VCaP (cell line): Measurements from ENCODE around the gene GFM2.
A peak's percentile ranks its signal among the peaks of the same experiment; 100 is the strongest.

Source experiments
- H3K27ac ChIP-seq: fragments of 450-650 bp; 2 replicates; pipeline ENCODE4 v1.5.1; 2017
- TF ChIP-seq, protein P1 (sequence below): fragments of 450-650 bp; conservative IDR thresholded peaks from 2 replicates; pipeline ENCODE4 v1.5.1; 2017; ENCODE audit warnings: mild to moderate bottlenecking, moderate library complexity

GFM2 gene

DNA sequence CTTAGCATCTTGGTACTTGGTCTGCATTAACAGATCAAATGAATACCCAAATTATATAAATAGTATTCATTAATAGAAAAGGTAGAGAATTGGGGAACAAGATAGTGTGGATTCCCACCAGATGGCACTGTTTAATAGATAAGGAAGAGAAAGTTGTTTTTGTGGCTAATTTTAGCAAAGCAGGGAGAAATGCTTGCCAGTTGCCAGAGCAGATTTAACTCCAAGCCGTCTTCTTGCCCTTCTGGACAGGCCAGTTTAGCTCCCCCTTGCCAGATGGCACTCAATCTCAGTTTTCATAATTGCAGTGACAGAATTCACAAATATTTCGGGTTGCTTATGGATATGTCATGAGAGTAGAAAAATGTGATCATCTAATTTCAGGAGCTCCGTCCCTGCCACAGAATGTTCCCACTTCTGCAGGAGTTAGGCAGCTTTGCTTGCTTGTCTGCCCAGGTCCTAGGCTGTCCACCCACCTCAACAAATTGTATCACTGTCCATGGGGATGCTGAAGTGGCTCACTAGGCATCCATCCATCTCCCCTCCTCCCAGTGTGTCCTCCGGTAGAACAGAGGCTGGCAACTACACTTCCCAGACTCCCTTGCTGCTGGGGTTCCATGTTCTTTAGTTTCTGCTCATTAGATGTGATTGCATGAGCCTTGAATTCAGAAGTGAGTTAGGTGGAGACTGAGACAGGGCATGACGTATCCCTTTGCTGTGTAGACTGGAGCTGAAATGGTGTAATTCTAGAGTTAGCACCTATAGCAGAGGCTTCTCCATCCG lies 93.7 kb downstream of the GFM2 start:
- peak overlapping the region; percentile 29; the same call in 1 of the 2 replicates for H3K27ac ChIP-seq
- TF ChIP-seq, protein P1, sequence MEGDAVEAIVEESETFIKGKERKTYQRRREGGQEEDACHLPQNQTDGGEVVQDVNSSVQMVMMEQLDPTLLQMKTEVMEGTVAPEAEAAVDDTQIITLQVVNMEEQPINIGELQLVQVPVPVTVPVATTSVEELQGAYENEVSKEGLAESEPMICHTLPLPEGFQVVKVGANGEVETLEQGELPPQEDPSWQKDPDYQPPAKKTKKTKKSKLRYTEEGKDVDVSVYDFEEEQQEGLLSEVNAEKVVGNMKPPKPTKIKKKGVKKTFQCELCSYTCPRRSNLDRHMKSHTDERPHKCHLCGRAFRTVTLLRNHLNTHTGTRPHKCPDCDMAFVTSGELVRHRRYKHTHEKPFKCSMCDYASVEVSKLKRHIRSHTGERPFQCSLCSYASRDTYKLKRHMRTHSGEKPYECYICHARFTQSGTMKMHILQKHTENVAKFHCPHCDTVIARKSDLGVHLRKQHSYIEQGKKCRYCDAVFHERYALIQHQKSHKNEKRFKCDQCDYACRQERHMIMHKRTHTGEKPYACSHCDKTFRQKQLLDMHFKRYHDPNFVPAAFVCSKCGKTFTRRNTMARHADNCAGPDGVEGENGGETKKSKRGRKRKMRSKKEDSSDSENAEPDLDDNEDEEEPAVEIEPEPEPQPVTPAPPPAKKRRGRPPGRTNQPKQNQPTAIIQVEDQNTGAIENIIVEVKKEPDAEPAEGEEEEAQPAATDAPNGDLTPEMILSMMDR = peak; percentile 79

DNA sequence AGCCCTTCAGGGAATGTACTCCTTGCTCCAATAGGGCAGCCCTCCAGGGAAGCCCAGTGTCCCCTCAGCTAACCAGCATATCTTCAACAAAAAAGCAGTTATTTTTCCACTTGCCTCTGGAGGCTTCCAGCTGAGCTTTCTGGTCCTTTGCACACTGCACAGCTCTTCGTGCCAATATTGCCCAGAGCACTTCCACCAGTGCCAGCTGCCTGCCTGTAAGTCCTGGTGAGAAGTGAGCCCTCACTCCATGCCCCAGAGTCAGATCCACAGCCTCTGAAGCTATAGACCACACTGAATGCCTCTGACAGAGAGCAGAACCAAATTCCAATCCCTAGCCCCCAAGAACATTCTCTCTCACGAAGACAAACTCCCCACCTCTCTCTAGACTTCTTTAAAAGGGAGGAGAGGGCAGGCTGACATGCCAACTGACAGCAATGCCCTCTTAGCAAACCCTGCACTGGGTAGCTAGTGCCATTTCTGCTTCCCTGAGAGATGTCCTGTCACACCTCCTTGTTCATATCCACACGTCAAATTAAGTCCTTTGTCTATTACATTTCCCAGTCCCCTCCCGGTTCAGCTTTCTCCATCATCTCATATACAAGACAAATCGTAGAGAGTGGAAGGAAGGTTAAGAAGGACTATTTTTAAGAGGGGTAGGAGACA lies 94.6 kb downstream of the GFM2 start:
- TF ChIP-seq, protein P1 = no peak
- peak overlapping the region; percentile 29; the same call in 1 of the 2 replicates for H3K27ac ChIP-seq
